ENCODE results near the gene FRAT1.

The FRAT1 gene

GRCh38 chr10:97367126-97367649 is 48.1 kb downstream of the FRAT1 start:
- no peak for DNase-seq

Data from fibroblast of skin of right biceps (primary cell).